DMS153 treated with DMSO at 0.1 percent for 48 hours (cell line): ENCODE measurements around the gene ARPP19.
"Not testable (repeated sequence)": the region's sequence is repeated elsewhere in the genome, so short reads cannot be mapped to it uniquely, and the experiment has no call there.

Experiments
- DNase-seq: peaks from one replicate; lab custom pipeline; 2025; ENCODE audit not compliant: unreplicated experiment; lab: John Stamatoyannopoulos, UW

The ARPP19 gene

DNA sequence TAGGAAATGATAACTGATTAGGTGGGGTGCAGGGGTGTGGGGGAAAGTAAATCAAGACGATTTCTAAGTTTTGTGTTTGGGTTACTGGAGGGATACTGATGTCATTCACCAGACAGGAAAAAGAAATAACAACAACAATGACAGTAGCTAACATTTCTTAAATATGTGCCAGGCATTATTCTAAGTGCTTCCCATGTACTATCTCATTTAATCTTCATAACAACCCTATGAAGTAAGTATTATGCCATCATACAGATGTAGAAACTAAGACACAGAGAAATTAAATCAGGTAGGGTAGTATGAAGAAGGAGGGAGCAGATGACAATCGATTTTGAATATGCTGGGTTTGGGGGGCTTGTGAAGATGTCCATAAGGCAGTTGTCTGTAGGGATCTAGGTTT, 53.5 kb downstream of the ARPP19 start:
- no peak for DNase-seq

- no peak for DNase-seq
Observed at GRCh38 chr15:52514482-52514881, 54.3 kb downstream of the ARPP19 start.

GRCh38 chr15:52512869-52513268, 56.0 kb downstream of the ARPP19 start:
- DNase-seq = not testable (repeated sequence)

DNA sequence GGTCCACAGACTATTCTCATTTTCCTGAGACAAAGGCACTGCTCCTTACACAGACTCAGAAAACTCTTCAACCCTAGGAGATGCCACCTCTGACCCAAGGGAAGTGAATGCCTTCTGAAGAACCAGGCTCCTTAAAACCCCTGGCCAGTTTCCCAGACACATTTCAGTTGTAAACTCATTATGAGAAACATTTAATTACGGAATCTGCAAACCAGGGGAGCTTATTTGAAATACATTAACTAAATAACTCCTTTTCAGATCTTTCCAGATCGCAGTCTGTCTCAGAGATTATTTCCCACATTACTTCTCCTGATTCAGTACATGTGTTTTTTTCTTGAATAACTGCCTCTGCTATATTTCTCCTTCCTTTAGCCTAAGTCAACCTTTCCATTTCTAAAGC, 57.7 kb downstream of the ARPP19 start:
- no peak for DNase-seq

GRCh38 chr15:52509500-52510245, 59.2 kb downstream of the ARPP19 start:
- DNase-seq = no peak

- DNase-seq = no peak
Observed at GRCh38 chr15:52506549-52506948, 62.3 kb downstream of the ARPP19 start.

- no peak for DNase-seq
Observed at GRCh38 chr15:52505151-52505550, 63.7 kb downstream of the ARPP19 start.

DNA sequence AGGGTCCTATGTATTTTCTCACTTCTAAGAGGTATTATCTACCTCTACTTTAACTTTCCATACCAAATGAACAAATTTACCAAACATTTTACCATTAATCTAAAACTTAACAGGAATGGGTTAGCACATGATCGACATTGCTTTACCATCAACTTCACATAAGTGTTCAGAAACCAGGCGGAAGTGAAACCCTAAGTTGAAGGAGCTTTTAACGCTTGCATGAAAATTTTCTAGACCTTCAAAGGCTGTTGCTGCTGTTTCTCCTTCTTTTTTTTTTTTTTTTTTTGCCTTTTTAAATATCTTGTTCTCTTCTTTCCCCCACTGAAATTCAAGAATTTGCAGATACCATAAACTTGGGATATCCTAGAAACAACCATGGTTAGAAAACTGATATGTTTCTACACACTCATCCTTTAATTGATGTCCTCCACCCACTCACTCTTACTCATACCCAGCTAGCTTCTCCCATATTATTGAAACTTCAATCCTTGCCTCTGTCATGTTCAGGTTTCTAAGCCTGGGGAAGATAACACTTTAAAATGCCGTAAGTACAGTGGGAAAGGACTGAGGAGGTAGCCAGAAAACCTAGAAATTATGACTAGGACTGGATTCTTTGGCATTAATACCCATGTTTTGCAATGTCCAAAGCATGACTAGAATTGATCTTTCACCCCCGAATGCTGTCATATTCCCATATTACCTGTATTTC, 64.9 kb downstream of the ARPP19 start:
- no peak for DNase-seq

DNA sequence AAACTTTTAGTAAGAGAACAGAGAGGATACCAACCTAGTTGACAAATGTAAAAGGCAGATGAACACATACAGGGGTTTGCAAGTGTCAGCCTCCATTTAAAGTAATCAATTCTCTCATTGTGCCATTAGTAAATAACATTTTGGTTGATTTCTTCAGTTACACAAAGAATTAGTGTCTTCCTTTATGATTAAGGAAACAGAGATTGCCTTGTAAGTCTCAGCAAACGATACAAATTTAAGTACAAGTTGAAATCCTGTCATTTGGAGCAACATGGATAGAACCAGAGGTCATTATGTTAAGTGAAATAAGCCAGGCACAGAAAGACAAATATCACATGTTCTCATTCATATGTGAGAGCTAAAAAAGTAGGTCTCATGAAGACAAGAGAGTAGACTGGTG, 66.2 kb downstream of the ARPP19 start:
- DNase-seq = no peak

- DNase-seq = no peak
Observed at GRCh38 chr15:52499506-52499905, 69.3 kb downstream of the ARPP19 start.

- DNase-seq = no peak
Observed at GRCh38 chr15:52498706-52499105, 70.1 kb downstream of the ARPP19 start.
